Epithelial cell of proximal tubule (primary cell): ENCODE data around the gene RBM18. TPM values are rescaled to one million over a fixed set of nuclear protein-coding genes. Genes with fewer than 3 reads are reported as not detected.

Experiments used
- DNase-seq: peaks from one replicate; pipeline ENCODE4 v3.0.0-alpha.2; 2011; ENCODE audit warnings: low read depth
- H3K4me3 ChIP-seq: 2 replicates; pipeline ENCODE4 v1.5.1; 2011; ENCODE audit warnings: low read depth, mild to moderate bottlenecking, low read length
- CTCF ChIP-seq: conservative IDR thresholded peaks from 2 replicates; pipeline ENCODE4 v1.5.1; 2012; ENCODE audit warnings: low read depth, mild to moderate bottlenecking, low read length
- total RNA-seq: library from RNA; depleted of rRNA; stranded (reverse); fragments of >200 nt; gene quantifications from 2 replicates; pipeline ENCODE4 v1.2.3, GENCODE V29; 2015

Gene RBM18
- total RNA-seq, 1 donor from 2014 or later: 13.9 TPM

- H3K4me3 ChIP-seq: no peak overlapping the region
- no peak for DNase-seq
- TF ChIP-seq CTCF: no peak
These were observed 59.5 kb downstream of the RBM18 start for GRCh38 chr9:122205176-122205575.

- DNase-seq: no peak
- TF ChIP-seq CTCF: no peak
- no peak overlapping the region for H3K4me3 ChIP-seq
These were observed 60.1 kb downstream of the RBM18 start for GRCh38 chr9:122204491-122204890.

- no peak overlapping the region for H3K4me3 ChIP-seq
- no peak for DNase-seq
- TF ChIP-seq CTCF: no peak
These were observed 60.6 kb downstream of the RBM18 start for GRCh38 chr9:122204055-122204454.

- no peak overlapping the region for H3K4me3 ChIP-seq
- DNase-seq: no peak
- no peak for TF ChIP-seq CTCF
These were observed 62.5 kb downstream of the RBM18 start for GRCh38 chr9:122202111-122202510.

- H3K4me3 ChIP-seq: no peak overlapping the region
- TF ChIP-seq CTCF: no peak
- DNase-seq: no peak
These were observed 63.0 kb downstream of the RBM18 start for GRCh38 chr9:122201641-122202040.

- no peak overlapping the region for H3K4me3 ChIP-seq
- no peak for TF ChIP-seq CTCF
- no peak for DNase-seq
These were observed 63.6 kb downstream of the RBM18 start for GRCh38 chr9:122200960-122201595.

GRCh38 chr9:122197882-122198281 lies 66.8 kb downstream of the RBM18 start:
- no peak overlapping the region for H3K4me3 ChIP-seq
- no peak for TF ChIP-seq CTCF
- DNase-seq: no peak
